ENCODE results near the gene CHRNA4.

Gene CHRNA4

DNA sequence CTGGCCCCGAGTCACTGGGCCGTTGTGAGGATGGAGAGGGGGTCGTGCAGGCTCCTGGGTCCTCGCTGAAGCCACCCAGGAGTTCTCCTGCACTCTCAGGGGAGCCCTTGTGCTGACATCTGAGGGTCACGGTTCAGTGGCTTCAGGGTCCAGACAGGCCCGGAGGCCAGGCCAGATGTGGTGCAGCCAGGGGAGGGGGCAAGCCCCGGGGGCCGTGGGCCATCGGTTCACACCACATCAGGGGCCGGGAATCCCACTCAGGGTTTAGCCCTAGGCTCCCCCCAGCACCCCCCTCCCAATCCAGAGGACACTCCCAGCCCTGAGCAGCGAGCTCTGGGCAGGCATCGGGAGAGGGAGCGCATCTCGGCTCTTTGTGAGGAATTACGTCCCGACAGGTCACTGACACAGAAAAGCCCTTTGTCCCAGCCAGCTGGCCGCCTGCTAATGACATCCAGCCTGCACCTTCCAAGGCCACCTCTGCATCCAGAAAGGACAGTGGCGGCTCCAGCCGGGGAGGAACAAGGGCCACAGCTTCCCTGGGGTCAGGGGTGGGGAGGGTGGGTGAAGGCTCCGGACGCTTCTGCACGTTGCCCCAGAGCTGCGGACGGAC, 6.4 kb upstream of the CHRNA4 start:
- H3K27ac ChIP-seq (ENCODE audit: poor library complexity, severe bottlenecking) = no peak overlapping the region
- H3K4me1 ChIP-seq (ENCODE audit: insufficient read depth, poor library complexity, severe bottlenecking) = no peaks in the 10 kb centered on the region
- no peaks in the 10 kb centered on the region for H3K9me3 ChIP-seq (ENCODE audit: severe bottlenecking)
- no peak overlapping the region for H3K4me3 ChIP-seq (ENCODE audit: severe bottlenecking)
- no peak for DNase-seq (ENCODE audit: low spot score)
- TF ChIP-seq, protein P1, sequence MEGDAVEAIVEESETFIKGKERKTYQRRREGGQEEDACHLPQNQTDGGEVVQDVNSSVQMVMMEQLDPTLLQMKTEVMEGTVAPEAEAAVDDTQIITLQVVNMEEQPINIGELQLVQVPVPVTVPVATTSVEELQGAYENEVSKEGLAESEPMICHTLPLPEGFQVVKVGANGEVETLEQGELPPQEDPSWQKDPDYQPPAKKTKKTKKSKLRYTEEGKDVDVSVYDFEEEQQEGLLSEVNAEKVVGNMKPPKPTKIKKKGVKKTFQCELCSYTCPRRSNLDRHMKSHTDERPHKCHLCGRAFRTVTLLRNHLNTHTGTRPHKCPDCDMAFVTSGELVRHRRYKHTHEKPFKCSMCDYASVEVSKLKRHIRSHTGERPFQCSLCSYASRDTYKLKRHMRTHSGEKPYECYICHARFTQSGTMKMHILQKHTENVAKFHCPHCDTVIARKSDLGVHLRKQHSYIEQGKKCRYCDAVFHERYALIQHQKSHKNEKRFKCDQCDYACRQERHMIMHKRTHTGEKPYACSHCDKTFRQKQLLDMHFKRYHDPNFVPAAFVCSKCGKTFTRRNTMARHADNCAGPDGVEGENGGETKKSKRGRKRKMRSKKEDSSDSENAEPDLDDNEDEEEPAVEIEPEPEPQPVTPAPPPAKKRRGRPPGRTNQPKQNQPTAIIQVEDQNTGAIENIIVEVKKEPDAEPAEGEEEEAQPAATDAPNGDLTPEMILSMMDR (IDR thresholded peaks at IDR 0.05; ENCODE audit: poor library complexity, severe bottlenecking) = no peak
- H3K36me3 ChIP-seq (ENCODE audit: low read depth) = no peaks in the 10 kb centered on the region
- peaks cover 58% of the 10 kb centered on the region for H3K27me3 ChIP-seq (ENCODE audit: insufficient read depth, poor library complexity, severe bottlenecking)
- no peak for ATAC-seq (ENCODE audit: low read depth)

DNA sequence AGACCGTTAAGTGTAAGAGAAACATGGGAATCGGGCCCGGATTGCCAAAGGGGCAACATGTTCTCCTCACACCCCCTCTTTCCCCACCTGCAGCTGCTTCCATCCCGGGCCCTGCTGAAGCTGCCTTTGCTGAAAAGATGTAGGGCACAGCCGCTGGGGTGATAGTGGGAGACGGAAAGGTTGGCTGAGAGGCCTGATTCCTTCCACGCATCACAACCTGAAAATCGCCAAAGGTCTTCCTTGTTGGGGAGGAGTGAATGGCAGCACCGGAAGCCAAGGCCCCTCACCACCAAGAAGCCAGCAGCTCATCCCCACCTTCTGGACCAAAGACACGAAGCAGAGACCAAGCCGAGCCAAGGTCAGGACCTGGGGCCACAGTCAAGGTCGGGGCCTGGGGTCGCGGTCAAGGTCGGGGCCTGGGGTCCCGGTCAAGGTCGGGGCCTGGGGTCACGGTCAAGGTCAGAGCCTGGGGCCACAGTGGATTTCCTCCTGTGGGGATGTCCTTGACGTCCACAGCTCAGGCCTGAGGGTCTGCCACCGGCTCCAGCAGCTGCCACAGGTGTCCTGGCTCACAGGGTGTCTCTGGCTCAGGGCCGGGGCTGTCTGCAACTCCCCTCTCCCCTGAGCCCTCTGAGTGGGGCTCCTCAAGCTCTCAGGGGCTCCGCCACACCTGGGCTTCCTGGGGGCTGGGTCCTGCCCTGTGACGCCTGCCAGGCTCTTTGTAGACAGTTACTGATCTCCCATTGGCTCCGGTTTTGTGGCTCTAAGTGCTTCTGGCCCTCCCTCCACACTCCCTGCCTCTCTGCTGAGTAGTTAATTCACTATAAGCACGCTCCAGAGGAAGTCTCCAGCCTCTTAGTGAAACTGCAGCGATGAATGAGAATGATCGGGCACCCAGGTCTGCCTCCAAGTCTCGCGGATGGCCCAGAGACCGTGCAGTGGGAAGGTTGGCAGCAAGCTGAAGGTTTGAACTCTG, 5.5 kb upstream of the CHRNA4 start:
- H3K36me3 ChIP-seq (ENCODE audit: low read depth) = no peaks in the 10 kb centered on the region
- no peaks in the 10 kb centered on the region for H3K9me3 ChIP-seq (ENCODE audit: severe bottlenecking)
- H3K4me1 ChIP-seq (ENCODE audit: insufficient read depth, poor library complexity, severe bottlenecking) = no peaks in the 10 kb centered on the region
- H3K27ac ChIP-seq (ENCODE audit: poor library complexity, severe bottlenecking) = no peak overlapping the region
- no peak overlapping the region for H3K4me3 ChIP-seq (ENCODE audit: severe bottlenecking)
- no peak for DNase-seq (ENCODE audit: low spot score)
- H3K27me3 ChIP-seq (ENCODE audit: insufficient read depth, poor library complexity, severe bottlenecking) = peaks cover 62% of the 10 kb centered on the region
- peak; percentile 11; the same call in 1 of the 3 replicates for ATAC-seq (ENCODE audit: low read depth)
- TF ChIP-seq, protein P1 (IDR thresholded peaks at IDR 0.05; ENCODE audit: poor library complexity, severe bottlenecking) = no peak

DNA sequence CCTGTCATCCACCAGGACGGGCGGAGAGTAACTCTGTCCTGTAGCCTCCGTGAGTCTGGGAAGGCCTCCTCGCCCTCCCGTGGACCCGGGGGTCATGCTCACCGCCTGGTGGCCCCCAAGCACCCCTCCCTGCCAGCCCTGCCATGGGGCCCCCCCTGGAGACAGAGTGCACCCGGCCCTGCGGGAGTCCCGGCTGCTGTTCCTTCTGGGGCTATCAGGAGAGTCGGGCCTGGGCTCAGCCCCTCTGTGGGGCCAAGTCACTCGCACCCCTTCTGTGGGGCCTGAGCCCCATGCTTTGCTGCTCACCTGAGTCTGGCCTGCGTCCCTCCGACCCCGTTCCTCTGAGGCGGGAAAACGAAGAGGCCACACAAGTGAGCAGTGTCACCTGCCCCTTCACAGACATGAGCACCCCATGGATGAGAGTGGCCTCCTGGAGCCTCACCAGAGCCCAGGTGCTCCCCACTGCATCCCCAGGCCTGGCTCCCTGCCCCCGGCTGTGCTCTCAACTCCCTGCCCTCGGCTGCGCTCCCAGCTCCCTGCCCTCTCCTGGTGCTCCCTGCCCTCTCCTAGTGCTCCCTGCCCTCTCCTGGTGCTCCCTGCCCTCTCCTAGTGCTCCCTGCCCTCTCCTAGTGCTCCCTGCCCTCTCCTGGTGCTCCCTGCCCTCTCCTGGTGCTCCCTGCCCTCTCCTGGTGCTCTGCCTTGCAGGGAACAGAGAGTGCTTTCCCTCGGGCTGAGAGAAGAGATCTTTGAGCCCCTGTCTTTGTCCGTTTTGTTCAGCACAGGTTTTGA, 4.6 kb upstream of the CHRNA4 start:
- no peak for DNase-seq (ENCODE audit: low spot score)
- Histone ChIP-seq H3K27ac (ENCODE audit: poor library complexity, severe bottlenecking) (no peak overlapping the region), H3K4me1 (ENCODE audit: insufficient read depth, poor library complexity, severe bottlenecking) (no peaks in the 10 kb centered on the region), H3K36me3 (ENCODE audit: low read depth) (no peaks in the 10 kb centered on the region), H3K9me3 (ENCODE audit: severe bottlenecking) (no peaks in the 10 kb centered on the region), H3K27me3 (ENCODE audit: insufficient read depth, poor library complexity, severe bottlenecking) (peaks cover 59% of the 10 kb centered on the region), H3K4me3 (ENCODE audit: severe bottlenecking) (no peak overlapping the region)
- TF ChIP-seq, protein P1 (IDR thresholded peaks at IDR 0.05; ENCODE audit: poor library complexity, severe bottlenecking) = no peak
- ATAC-seq (ENCODE audit: low read depth) = no peak

DNA sequence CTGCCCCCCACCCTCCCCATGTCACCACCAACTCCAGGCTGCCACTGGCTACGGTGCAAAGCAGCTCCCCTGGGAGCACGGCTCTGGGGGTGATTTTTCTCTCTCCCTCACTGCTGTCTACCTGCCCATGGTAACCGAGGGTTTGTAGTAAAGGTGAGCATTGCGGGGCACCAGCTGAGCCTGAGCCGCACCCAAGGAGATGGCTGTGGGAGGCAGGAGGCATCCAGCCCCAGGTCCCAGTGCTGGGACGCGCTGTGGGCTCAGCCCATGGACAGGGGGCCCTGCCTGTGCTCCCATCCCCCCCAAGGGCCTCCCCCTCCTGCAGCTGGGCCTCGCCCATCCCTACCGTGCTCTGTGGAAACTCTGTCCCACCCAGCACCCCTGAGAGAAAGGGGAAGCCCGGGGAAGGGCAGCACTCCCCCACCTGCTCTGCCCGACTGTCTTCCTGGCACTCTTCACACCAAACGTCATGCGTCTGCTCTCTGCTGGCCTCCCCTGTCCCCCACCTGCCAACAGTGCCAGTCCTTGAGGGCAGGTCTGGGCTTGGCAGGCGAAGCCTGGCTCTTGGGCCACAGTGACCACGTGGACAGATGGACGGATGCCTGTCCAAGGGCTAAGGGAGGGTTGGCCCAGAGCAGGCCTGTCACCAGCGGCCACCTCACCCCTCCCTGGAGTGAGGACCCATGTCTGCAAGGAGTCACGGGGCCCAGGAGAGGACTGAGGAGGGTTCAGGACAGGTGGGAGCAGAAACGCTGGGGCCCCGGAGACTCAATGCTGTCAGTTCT, 3.8 kb upstream of the CHRNA4 start:
- DNase-seq (ENCODE audit: low spot score) = no peak
- no peaks in the 10 kb centered on the region for H3K36me3 ChIP-seq (ENCODE audit: low read depth)
- no peak for ATAC-seq (ENCODE audit: low read depth)
- H3K27ac ChIP-seq (ENCODE audit: poor library complexity, severe bottlenecking) = no peak overlapping the region
- H3K4me1 ChIP-seq (ENCODE audit: insufficient read depth, poor library complexity, severe bottlenecking) = no peaks in the 10 kb centered on the region
- H3K27me3 ChIP-seq (ENCODE audit: insufficient read depth, poor library complexity, severe bottlenecking) = peaks cover 65% of the 10 kb centered on the region
- TF ChIP-seq, protein P1 (IDR thresholded peaks at IDR 0.05; ENCODE audit: poor library complexity, severe bottlenecking) = no peak
- no peaks in the 10 kb centered on the region for H3K9me3 ChIP-seq (ENCODE audit: severe bottlenecking)
- no peak overlapping the region for H3K4me3 ChIP-seq (ENCODE audit: severe bottlenecking)

Data from RWPE2 (cell line).